ENCODE data around the gene ROBO2. TPM values are rescaled to one million over a fixed set of nuclear protein-coding genes. Genes with fewer than 3 reads are reported as not detected.

The ROBO2 gene
- total RNA-seq, 1 experiment from 2014 or later: not detected

- TF ChIP-seq REST (IDR thresholded peaks at IDR 0.05; ENCODE audit: low read depth) (no peak), ELF1 (IDR thresholded peaks at IDR 0.05; ENCODE audit: borderline replicate concordance, low read depth) (no peak)
Measured at GRCh38 chr3:77304700-77305021, 264.8 kb downstream of the ROBO2 start (continued).

DNA sequence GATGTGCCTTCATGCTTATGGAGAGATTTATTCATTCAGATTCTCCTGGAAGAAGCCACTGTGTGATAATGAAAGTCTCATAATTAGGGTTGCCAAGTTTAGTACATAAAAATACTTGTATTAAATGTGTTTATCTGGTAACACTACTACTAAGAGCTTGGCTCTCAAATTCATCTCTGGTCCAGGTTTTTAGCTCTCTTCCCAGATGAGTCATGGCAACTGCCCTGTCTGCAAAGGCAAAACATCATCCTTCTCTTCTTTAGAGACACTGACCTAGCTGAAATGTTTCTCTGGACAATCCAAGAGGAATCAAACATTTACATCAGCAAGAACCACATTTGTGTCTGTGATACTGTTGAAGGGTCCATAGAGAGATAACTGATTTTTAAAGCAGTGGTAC lies 269.6 kb downstream of the ROBO2 start:
- intact Hi-C loops (cut with micrococcal nuclease): no loop called here
- POLR2A ChIA-PET: no interaction called here
- Histone ChIP-seq H4K20me1 (ENCODE audit: insufficient read depth) (no peaks in the 10 kb centered on the region), H3K27ac (ENCODE audit: low read depth, low read length) (no peak overlapping the region), H3K9me2 (ENCODE audit: insufficient read depth) (no peaks in the 10 kb centered on the region), H3K9me3 (ENCODE audit: control insufficient read depth in 1 of 2, insufficient read depth in 1 of 2, low read depth in 1 of 2, low read length in 2 of 2) (peaks cover 0 to 9% of the 10 kb centered on the region in 2 experiments; a peak in 2 of 4 replicates), H3K27me3 (ENCODE audit: insufficient read depth, low read length) (no peaks in the 10 kb centered on the region), H3K9ac (ENCODE audit: low read length) (no peak overlapping the region), H3K79me2 (ENCODE audit: insufficient read depth, low read length) (no peaks in the 10 kb centered on the region), H3K4me3 (replicated peaks in 1 of 2; ENCODE audit: low read depth in 1 of 2, low read length in 2 of 2) (no peak overlapping the region), H2AFZ (ENCODE audit: low read depth, low read length, poor library complexity, severe bottlenecking) (no peak overlapping the region), H3K36me3 (ENCODE audit: control insufficient read depth in 1 of 2, insufficient read depth in 2 of 2, low read length in 2 of 2) (no peaks in the 10 kb centered on the region), H3K4me1 (ENCODE audit: control insufficient read depth in 1 of 2, insufficient read depth in 2 of 2, low read length in 2 of 2) (no peaks in the 10 kb centered on the region), H3K4me2 (ENCODE audit: low read length) (no peak overlapping the region)
- CTCF ChIA-PET: no interaction called here
- DNase-seq (ENCODE audit: low read depth, low spot score) (no peak), ATAC-seq (no peak)
- RAD21 ChIA-PET (ENCODE audit: low non-redundant PET in 1 of 2, low total read pairs in 2 of 2, uncharacterized antibody in 2 of 2, unreplicated experiment in 2 of 2): no interaction called here
- no TSS peak for BruUV-seq (replicated peaks)
- no peak for TF ChIP-seq YY1 (IDR thresholded peaks at IDR 0.05; ENCODE audit: extremely low read depth, insufficient replicate concordance, low read depth, low read length)
- TF ChIP-seq RAD21 (IDR thresholded peaks at IDR 0.05; ENCODE audit: low read depth): no peak
- TF ChIP-seq CEBPB (IDR thresholded peaks at IDR 0.05; ENCODE audit: low read depth): no peak
- TF ChIP-seq FOSL1 (IDR thresholded peaks at IDR 0.05; ENCODE audit: low read depth): no peak
- TF ChIP-seq CTCF (IDR thresholded peaks at IDR 0.05 in 2 of 3, conservative IDR thresholded peaks at IDR 0.05 in 1 of 3; ENCODE audit: borderline replicate concordance in 1 of 3, insufficient read depth in 1 of 3, low read depth in 2 of 3, low read length in 2 of 3): no peak
- no peak for TF ChIP-seq JUND (IDR thresholded peaks at IDR 0.05)
- TF ChIP-seq SP1 (IDR thresholded peaks at IDR 0.05; ENCODE audit: low read depth): no peak
- TF ChIP-seq, protein P1, sequence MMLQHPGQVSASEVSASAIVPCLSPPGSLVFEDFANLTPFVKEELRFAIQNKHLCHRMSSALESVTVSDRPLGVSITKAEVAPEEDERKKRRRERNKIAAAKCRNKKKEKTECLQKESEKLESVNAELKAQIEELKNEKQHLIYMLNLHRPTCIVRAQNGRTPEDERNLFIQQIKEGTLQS (IDR thresholded peaks at IDR 0.05): no peak
- TF ChIP-seq REST (IDR thresholded peaks at IDR 0.05; ENCODE audit: low read depth): no peak

Data from HCT116 (cell line).